A204.1 (cell line): Measurements from ENCODE around the gene PRCP.

Experiments
- FAIRE-seq: peaks from 2 replicates; lab custom pipeline; 2012; peaks lifted over from hg19 to GRCh38; lab: Jason Lieb, UNC

PRCP gene

GRCh38 chr11:82778776-82779175 lies 121.5 kb downstream of the PRCP start:
- no peak for FAIRE-seq

- no peak for FAIRE-seq
Measured at GRCh38 chr11:82776377-82776776, 123.9 kb downstream of the PRCP start.

- FAIRE-seq = no peak
Measured at GRCh38 chr11:82775736-82776346, 124.4 kb downstream of the PRCP start.

GRCh38 chr11:82775218-82775617 lies 125.0 kb downstream of the PRCP start:
- no peak for FAIRE-seq
